HuH-7 (cell line): ENCODE data around the gene SLC9A2.

Experiments used
- DNase-seq: peaks from one replicate; pipeline ENCODE4 v3.0.0; 2011; ENCODE audit warnings: low spot score

Gene SLC9A2

DNA sequence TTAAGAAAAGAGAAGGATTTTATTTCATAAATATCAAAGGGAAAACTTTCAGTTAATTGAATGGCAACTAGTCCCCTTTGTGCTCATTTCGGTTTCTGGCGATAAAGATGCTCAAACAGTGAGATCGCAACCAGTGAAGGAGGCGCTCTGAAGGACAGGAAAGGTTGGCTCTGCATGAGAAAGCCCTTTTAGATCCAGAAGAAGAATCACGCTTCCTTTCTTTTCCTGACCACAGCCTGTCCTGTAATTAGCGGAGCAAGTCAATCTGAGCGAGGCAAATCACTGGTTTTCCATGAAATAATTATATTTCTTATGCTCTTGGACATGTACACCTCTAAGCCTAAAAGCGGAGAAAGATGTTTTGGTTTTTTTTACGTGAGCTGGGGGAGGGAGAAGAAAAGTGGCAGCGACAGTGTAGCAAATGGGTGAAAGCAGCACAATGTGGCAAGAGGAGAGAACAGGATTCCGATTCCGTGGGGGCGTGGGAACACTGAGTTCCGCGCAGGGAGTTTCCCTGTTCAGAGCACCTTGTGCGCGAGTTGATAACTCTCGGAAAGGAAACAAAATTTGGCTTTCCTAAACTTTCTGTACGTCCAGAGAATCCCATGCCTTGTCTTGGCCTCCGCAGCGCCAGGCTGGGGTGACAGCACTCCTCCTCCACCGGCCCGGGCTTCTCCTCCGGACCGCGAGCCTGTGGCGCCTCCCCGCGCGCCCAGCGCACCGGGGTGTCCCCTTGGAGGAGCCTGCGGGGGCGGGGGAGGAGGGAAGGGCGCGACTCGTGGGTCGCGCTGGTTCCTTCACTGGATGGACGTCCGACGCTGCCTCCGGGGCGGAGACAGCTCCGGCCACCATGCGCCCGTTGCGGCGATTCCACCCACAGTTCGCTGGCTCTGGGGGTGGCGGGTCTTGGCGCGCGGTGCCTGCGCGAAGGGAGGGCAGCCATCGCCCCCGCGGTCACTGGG, 620 bp upstream of the SLC9A2 start:
- no peak for DNase-seq

DNA sequence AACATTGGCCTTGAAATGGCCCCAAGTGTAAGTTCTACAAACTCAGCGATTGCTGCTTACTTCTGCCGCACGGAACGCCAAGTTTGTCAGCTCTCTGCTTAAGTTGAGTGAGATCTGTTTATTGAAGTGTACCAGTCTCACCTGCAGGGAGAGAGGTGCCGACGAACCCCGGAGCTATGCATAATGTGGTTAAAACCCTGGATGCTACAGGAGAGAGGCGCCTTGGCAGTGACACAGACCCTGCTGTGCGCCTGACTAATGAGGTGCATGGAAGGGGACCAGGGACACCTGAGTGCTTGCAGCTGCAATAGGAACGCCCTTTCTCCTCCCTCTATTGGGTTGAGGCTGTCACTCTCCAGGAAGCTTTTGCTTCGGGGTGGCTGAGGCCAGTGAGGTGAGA, 979 bp downstream of the SLC9A2 start:
- DNase-seq: no peak

DNA sequence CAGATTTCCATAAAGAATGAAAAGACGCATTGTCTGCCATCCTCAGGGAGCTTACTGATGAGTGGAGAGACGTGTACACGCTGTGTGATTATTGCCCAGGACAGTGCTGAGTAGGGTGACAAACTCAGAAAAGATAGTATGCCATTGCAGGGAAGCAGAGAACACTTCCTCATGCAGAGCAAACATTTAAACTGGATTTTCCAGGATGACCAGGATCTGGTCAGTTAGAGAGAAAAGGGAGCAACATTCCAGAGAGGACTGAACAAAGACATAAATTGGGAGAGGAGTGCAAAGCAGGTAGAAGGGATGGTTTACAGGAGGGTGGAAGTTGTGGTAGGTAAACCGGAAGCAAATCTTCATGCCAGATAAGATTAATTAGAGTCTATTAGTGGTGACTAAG, 2.3 kb downstream of the SLC9A2 start:
- DNase-seq: no peak

DNA sequence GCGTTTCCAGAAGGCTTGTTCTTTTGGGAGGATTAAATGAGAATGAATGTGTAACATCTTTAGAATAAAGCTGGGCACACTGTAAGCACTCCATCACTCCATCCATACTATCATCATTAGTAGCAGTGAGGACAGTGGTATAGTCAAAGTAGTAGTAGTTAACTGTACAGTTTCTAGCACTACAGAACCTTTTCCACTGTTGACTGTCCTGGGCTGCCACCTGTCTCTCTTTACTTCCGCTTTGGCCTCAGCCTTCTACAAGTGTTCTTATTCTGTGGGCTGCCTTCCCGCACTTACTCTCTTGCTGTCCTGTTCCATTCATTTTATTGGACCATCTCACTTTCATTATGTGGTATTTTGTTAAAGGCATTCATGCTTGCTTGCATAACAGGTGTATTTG, 3.3 kb downstream of the SLC9A2 start:
- no peak for DNase-seq

DNA sequence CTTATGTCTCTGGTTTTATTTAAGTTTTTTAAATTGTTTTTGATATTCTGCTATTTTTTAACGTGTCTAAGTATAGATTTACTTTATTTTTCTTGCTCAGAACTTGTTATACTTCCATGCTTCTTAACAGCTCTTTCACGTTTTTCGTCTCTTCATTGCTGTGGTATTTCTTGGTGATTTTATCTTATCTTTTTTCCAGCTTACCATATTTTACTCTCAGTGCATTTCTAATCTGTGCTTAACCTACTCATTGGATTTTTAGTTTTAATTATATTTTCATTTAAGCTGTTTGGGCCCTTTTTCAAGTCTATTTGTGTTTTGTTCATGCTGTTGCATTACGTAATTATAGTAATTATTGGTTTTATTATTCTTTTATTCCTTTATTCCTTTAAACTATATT, 11.1 kb downstream of the SLC9A2 start:
- DNase-seq: no peak

DNA sequence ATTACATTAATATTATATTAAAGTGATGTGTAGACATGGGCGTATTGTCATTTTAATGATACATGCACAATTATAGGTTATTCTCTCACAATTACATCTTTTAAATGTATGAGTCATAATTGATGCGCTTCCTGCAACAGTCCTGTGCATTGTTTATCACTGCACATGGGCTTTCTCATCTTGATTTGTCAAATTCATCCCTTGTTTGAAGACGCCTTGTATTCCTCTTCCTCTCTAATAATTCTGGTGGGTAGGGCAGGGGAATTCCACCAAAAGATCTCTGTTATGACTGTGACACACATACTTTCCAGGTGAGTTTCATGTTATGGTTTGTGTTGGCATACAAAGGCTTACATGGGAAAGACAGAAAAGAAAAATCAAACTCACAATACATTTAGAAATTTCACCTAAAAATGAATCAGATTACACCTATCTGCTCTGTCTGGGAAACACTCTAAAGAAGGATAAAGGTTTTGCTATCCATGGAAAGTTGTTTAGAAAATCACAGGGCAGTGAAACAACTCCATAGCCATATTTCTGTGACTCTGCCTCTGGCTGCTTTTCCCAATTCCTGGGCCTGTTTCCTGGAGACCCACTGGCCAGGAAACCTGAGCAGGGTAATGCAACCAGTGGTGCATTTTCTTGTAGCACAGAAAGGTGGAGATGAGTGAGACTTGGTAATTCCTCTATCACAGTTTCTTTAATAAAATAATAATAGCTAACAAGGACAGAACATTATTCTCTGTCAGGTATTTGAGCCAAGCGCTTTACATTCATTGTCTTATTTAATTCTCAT, 13.2 kb downstream of the SLC9A2 start:
- DNase-seq: no peak

DNA sequence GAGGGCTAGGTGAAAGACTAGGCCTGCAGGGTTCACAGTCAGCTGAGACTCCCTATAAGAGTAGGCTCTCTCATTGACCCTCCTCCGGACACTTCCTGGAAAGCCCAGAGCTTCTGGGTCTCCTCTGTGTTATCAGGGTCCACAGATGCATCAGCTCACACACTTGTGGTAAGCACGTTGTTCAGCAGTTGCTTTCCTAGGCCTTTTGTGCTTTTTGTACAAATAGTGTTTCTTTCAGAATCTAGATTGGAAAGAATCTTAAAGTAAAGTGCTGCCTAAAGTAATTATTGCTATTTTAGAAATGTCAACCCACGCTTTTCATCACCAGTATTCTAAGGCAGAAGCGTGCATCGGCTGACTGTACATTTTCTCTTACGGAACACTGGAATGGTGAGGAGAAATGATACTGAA, 15.5 kb downstream of the SLC9A2 start:
- no peak for DNase-seq

DNA sequence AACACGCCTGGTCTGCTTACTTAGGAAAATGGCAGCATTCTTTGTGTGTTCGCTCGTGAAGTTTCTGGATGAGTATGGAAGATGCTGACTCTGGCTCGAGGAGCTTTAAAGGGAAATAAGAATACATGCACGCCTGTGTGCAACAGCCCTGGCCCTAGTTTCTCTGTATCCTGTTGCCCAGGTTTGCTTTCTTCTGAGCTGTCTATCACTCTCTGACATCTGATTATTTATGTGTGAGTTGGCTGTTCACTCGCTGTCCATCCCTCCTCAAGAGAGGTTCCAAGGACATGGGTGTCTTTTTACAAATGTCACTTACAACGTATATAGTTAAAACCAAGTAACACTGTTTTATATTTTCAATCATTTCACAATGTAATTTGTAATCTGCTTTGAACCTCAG, 16.0 kb downstream of the SLC9A2 start:
- DNase-seq: no peak

DNA sequence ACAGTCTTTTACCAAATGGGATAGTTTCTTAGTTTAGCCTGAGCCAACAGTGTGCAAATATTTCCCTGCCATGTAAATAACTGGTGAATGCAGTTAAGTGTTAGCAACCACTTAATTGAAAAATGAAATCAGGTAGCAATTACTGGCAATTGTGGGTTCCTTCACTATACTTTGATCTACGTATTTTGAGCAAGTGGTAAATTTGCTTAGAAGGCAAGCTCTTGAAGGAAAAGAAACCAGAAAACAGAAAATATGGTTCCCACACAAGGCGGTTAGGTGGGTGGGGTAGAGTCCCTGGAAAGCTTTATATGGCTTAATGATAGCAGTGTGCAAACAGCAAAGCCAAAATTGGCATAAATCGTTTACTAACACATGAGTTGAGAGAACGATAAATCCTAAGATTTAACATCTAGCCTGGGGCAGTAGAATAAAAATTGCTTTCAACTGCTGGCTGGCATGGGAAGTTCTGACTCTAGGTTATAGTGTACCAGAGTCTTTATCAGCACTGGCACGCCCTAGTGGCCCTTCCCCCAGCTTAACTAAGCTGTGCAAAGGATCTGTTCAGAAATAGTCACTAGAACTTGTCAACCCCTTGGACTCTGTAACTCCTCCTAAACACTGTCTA, 17.0 kb downstream of the SLC9A2 start:
- DNase-seq: no peak

DNA sequence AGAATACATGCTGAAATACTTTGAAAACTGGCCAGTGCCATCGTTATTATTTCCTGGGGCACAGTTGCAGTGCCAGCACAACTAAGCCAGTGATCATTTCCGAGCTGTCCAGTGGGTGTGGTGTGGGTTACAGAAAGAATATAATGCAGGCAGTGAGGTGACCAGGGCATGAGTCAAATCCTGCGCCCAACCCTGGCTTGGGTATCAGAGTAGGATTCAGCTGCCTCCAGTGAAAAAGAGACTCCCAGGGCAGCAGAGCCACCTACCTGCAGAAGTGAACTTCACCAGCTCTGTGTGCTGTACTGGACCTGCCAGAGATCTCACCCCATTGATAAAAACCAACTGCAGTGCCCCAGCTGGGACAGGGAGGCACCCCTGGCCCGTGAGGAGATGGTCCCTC, 18.0 kb downstream of the SLC9A2 start:
- no peak for DNase-seq

DNA sequence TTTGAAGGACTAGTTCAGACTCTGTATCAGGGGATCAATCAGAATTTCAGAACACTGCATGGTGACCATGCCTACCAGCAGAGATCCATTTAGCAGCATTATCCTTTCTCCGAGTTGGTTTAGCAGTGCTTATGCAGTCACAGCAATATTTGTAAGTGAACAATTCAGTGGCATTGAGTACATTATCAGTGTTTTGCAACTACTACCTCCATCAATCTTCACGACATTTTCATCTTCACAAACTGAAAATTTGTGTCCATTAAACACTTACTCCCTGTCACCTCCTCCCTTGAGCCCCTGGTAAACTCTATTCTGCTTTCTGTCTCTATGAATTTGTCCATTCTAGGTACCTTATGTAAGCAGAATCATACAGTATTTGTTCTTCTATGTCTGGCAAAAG, 20.1 kb downstream of the SLC9A2 start:
- no peak for DNase-seq

DNA sequence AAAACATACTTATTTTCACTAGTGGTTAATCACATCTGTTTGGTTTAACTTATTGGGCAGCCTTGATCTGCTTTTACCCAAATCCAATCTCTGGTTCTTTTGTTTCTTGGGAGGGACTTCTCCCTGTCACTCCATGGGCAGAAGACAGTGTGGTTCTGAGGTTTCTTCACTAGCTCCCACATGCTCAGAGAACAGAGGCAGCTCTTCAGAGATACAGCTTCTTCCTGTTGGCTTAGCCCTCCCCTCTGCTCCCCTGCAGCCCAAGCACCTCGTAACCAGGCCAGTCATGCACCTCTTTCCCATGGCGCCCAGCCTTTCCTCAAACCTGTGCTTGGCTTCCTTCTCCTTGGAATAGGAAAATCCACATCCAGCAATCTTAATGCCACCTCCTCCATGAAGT, 32.8 kb downstream of the SLC9A2 start:
- DNase-seq: no peak

DNA sequence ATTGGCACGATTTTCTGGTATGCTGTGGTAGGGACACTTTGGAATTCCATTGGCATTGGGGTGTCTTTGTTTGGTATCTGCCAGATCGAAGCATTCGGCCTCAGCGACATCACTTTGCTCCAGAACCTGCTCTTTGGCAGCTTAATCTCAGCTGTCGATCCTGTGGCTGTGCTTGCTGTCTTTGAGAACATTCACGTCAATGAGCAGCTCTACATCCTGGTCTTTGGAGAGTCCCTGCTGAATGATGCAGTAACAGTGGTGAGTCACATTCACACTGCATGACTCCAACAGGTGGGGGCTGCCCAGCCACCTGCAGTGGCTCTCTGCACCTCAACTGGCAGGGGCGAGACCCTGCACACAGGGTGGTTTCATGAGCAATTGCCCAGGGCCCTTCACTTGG, 38.4 kb downstream of the SLC9A2 start:
- DNase-seq: no peak

DNA sequence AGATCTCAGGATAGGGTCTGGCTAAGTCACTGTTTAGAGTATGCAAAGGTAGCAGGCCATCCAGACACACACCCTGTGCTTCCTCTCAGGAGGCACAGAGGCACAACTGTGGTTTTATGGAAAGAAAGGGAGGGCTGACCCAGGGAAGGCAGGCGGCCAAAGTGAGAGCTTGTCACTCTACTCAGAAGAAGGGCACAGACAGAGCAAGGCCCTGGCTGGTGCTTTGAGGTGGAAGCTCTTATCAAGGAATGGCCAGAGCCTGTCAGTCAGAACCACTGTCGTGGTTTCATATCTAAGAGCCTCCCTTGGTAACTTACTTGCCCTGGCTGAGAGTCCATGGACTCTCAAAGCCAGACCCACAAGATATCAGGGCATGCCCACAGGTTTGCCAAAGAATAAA, 40.7 kb downstream of the SLC9A2 start:
- DNase-seq: no peak

DNA sequence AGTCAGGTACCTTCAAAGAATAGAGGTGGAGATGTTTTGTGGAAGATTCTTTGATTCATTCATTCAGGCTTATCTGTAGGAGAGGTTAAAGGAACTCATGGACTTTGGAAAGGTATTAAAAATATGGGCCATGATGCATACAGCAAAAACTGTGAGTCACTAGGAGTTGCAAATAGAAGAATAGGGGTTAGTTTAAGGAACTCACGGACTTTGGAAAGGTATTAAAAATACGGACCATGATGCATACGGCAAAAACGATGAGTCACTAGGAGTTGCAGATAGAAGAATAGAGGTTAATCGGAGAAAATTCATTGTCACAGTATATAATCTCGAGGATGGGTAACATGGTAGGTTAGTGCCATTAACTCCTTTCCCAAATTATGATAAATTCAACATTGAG, 41.2 kb downstream of the SLC9A2 start:
- no peak for DNase-seq

DNA sequence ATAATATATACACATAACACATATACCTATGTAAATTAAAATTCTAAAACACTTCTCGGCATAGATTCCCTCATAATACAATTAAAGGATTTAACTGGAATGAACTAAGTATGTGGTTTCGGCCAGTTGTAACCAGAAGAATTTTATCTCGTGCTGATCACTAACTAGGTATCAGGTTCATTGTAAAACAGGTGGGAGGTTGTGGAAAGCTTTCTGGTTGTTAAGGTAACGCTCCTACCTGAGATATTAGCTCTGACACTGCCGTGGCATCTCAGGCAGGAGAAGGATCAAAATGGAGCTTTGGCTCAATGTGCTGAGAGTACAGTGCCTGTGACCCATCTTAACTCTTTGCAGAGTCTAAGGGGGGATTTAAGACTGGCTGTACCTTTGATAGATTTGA, 42.5 kb downstream of the SLC9A2 start:
- no peak for DNase-seq

DNA sequence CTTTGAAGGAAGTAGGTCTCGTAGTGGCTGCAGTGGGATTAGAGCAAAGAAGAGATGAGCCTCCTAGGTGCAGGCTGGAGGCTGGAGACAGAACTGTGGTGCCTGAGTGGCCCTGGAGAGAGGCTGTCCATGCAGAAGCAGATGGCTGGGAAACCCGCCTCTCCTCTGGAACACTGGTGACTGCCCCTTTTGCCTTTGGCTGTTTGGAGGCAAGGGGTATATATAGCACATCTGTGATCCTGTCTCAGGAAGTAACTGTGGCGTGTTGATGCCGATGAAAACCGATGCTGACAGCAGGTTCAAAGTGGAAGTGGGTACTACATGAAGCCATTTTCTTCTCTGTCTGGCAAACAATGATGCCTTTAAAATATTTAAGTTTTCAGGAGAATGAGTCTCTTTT, 43.5 kb downstream of the SLC9A2 start:
- no peak for DNase-seq

DNA sequence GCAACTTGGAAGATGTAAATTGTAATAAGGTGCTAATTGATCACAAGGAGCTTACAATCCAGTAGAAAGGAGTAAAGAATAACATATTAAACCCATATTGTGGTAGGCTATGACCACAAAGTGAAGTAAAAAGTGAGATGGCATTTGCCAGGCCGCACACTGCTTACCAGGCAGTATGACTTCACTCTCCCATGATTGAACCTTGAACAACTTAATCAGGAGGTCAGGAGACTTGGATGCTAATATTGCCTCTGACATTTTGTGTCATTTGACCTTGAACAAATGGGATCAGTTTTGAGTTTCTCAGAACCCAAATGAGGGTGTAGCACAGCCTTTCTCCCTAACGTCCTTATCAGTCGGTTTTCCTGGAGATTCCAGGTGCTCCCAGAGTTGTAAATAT, 44.0 kb downstream of the SLC9A2 start:
- no peak for DNase-seq

DNA sequence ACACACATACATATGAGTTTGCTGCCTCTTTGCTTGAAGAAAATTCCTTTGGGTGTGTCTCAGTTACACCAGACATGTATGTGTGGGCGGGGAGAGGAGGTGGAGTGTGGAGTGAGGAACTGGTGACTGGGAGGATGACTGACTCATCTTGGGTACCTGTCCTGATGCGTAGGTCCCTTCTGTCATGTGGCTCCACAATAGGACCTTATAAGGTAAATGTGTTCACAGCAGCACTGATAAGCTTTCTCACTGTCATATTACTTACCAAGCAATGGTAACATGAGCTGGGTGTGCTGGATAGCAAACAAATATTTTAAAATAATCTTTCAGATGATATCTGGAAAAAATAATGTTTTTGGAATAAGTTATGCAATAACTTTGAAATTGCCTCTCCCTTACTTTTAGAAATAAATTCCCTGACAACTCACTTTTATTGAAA, 45.1 kb downstream of the SLC9A2 start:
- DNase-seq: no peak

DNA sequence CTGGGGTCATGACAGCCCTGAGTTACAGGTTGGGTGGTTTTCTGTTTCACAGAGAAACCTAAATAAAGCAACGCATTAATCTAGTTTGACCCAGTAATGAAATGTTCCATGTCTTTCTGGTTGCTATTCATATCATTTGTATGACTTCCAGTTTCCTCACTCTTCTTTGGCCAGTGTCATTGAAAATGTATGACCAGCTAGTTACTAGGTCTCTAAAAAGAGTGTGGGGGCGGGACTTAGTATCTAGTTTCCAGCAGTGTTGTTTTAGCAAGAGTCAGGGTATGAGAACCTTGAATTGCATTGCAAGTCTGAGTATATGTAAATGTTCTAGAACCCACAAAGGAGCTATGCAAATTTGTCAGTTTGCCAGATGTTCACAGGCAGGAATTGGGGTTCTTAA, 47.7 kb downstream of the SLC9A2 start:
- no peak for DNase-seq

DNA sequence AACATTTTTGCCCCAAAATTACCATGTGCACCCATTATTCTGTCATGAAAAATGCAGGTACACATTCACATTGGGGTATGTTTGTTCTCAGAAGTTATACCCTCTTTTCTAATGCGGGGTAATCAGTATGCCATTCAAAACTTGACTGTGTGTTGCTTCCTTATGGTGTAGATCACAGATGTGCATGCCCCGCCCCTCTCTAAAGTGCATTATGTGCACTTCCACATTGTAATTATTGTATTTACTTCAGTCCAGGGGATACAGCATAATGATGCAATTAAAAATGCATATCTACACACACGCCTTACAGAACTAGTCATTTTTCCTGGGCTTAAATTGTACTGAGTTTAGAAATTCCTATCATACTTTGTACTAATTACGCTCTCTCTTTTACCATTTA, 48.8 kb downstream of the SLC9A2 start:
- DNase-seq: no peak

DNA sequence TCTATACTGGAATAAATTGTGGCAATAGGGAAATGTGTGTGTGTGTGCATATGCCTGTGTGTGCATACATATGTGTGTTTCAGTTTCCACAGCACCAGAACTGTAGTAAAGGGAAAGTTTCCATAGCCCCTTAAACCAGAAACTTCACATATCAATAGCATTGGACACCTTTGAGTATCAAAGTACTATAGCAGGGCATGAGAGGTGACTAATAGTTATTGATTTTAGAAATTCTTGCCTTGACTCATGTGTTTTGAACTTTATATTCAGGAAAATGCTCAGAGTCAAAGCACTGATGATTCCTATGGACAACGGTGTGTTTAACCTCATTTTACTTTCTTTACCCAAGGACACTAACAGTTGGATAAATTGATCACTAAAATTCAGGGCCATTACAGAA, 50.0 kb downstream of the SLC9A2 start:
- no peak for DNase-seq
